ENCODE measurements around the gene CD48.

CD48 gene

DNA sequence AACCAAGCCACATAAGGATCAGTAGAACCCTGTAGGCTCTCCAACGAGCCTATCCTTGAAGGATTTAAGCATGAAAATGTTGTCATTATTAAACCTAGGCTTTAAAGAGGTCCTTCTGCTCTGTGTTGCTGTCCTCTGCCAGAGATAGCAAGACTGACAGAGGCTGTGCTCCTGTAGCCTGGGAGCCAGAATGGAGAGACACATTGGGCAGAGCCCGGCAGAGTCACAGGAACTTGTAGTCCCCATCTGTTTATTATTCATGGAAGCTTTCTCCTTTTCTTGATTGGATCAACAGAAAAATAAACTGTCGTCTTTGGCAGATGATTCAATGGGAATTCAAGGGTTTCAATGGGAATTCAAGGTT is 45.6 kb downstream of the CD48 start:
- TF ChIP-seq, protein P1, sequence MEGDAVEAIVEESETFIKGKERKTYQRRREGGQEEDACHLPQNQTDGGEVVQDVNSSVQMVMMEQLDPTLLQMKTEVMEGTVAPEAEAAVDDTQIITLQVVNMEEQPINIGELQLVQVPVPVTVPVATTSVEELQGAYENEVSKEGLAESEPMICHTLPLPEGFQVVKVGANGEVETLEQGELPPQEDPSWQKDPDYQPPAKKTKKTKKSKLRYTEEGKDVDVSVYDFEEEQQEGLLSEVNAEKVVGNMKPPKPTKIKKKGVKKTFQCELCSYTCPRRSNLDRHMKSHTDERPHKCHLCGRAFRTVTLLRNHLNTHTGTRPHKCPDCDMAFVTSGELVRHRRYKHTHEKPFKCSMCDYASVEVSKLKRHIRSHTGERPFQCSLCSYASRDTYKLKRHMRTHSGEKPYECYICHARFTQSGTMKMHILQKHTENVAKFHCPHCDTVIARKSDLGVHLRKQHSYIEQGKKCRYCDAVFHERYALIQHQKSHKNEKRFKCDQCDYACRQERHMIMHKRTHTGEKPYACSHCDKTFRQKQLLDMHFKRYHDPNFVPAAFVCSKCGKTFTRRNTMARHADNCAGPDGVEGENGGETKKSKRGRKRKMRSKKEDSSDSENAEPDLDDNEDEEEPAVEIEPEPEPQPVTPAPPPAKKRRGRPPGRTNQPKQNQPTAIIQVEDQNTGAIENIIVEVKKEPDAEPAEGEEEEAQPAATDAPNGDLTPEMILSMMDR (IDR thresholded peaks at IDR 0.05): no peak
- H3K4me3 ChIP-seq: no peak overlapping the region
- no peaks in the 10 kb centered on the region for H3K36me3 ChIP-seq
- H3K27ac ChIP-seq: no peak overlapping the region
- H3K4me1 ChIP-seq: no peaks in the 10 kb centered on the region
- no peak for DNase-seq
- no peaks in the 10 kb centered on the region for H3K27me3 ChIP-seq
- peaks cover 0 to 3% (median 0%) of the 10 kb centered on the region in 3 donors for H3K9me3 ChIP-seq
- intact Hi-C loops (cut with DNase I; ENCODE audit: low total_unique reads): no loop called here

- DNase-seq: no peak
- Histone ChIP-seq H3K4me1 (no peaks in the 10 kb centered on the region), H3K36me3 (no peaks in the 10 kb centered on the region), H3K4me3 (no peak overlapping the region), H3K9me3 (peaks cover 0 to 3% (median 0%) of the 10 kb centered on the region in 3 donors), H3K27ac (no peak overlapping the region), H3K27me3 (no peaks in the 10 kb centered on the region)
- TF ChIP-seq, protein P1 (IDR thresholded peaks at IDR 0.05): no peak
- intact Hi-C loops (cut with DNase I; ENCODE audit: low total_unique reads): no loop called here
Measured at GRCh38 chr1:160665330-160666078, 46.1 kb downstream of the CD48 start.

GRCh38 chr1:160664573-160665051 is 47.0 kb downstream of the CD48 start:
- Histone ChIP-seq H3K9me3 (peaks cover 0 to 3% (median 0%) of the 10 kb centered on the region in 3 donors), H3K36me3 (no peaks in the 10 kb centered on the region), H3K27me3 (no peaks in the 10 kb centered on the region), H3K4me3 (no peak overlapping the region), H3K27ac (no peak overlapping the region), H3K4me1 (no peaks in the 10 kb centered on the region)
- intact Hi-C loops (cut with DNase I; ENCODE audit: low total_unique reads): no loop called here
- TF ChIP-seq, protein P1 (IDR thresholded peaks at IDR 0.05): no peak
- no peak for DNase-seq

DNA sequence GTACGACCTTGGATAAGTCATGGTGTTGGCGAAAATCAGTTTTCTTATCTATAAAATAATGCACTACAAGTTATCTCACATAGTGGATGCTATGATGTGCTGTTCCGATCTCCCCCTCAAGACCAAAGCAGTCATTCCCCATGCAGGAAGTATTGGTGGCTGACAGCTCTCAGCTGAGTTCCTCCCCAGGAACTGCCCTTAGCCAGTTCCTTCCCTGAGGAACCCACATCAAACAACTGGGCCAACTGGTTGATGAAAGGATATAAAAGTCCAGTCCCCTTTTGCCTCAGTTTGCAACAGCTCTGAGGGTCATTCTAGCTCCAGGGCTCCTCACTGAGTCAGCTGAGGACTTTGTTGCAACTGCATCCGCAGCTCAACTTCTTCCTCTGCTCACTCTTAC is 48.7 kb downstream of the CD48 start:
- TF ChIP-seq, protein P1 (IDR thresholded peaks at IDR 0.05): no peak
- no peaks in the 10 kb centered on the region for H3K36me3 ChIP-seq
- no peak overlapping the region for H3K4me3 ChIP-seq
- DNase-seq: no peak
- H3K27me3 ChIP-seq: no peaks in the 10 kb centered on the region
- H3K27ac ChIP-seq: no peak overlapping the region
- intact Hi-C loops (cut with DNase I; ENCODE audit: low total_unique reads): no loop called here
- H3K4me1 ChIP-seq: no peaks in the 10 kb centered on the region
- no peaks in the 10 kb centered on the region for H3K9me3 ChIP-seq

DNA sequence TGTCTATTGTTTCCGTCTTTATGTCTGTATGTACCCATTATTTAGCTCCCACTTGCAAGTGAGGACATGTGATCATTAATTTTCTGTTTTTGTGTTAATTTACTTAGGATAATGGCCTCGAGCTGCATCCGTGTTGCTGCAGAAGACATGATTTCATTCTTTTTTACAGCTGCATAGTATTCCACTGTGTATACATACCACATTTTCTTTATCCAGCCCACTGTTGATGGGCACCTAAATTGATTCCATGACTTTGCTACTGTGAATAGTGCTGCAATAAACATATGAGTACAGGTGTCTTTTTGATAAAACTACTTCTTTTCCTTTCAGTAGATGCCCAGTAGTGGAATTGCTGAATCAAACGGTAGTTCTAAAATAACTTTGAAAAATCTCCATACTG is 52.1 kb downstream of the CD48 start:
- Histone ChIP-seq H3K9me3 (no peaks in the 10 kb centered on the region), H3K27ac (no peak overlapping the region), H3K4me3 (no peak overlapping the region), H3K4me1 (no peaks in the 10 kb centered on the region), H3K27me3 (no peaks in the 10 kb centered on the region), H3K36me3 (no peaks in the 10 kb centered on the region)
- no peak for DNase-seq
- intact Hi-C loops (cut with DNase I; ENCODE audit: low total_unique reads): no loop called here
- TF ChIP-seq, protein P1 (IDR thresholded peaks at IDR 0.05): no peak

All from tibial artery (tissue), 4 donors.